Stimulated activated CD8-positive, alpha-beta memory T cell treated with anti-CD3 and anti-CD28 coated beads, Interleukin-7, amount 100 ng/mL, for 24 hours (primary cell): ENCODE data around the gene FAIM2.

ENCODE experiments used
- DNase-seq: peaks from one replicate; pipeline ENCODE4 v3.0.0-alpha.2; 2020; ENCODE audit warnings: low read depth

Gene FAIM2

GRCh38 chr12:49903700-49904423, at the start of gene FAIM2:
TSS of gene FAIM2 (minus strand) at chr12:49903900. CDS start at chr12:49903792, 108 bp downstream.
- no peak for DNase-seq

DNA sequence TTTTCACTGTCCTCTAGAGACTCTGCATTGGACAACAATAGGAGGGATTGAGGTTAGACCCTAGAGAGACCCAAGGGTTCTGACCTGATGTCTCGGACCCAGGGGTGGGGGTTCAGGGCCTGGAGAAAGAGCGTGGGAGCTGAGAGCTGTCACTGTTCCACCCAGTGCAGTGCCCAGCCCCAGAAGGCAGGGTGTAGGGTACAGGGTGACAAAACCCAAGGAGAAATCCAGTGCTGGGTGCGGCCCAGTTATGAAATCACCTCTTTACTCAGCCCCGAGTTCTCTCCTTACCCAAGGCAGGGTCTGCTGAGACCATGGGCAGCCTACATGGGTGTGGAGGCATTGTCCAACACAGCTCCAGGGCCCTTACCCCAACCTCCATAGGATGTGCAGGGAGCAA, 49.5 kb upstream of the FAIM2 start:
- no peak for DNase-seq

GRCh38 chr12:49952391-49953055, 48.8 kb upstream of the FAIM2 start:
- DNase-seq = no peak

DNA sequence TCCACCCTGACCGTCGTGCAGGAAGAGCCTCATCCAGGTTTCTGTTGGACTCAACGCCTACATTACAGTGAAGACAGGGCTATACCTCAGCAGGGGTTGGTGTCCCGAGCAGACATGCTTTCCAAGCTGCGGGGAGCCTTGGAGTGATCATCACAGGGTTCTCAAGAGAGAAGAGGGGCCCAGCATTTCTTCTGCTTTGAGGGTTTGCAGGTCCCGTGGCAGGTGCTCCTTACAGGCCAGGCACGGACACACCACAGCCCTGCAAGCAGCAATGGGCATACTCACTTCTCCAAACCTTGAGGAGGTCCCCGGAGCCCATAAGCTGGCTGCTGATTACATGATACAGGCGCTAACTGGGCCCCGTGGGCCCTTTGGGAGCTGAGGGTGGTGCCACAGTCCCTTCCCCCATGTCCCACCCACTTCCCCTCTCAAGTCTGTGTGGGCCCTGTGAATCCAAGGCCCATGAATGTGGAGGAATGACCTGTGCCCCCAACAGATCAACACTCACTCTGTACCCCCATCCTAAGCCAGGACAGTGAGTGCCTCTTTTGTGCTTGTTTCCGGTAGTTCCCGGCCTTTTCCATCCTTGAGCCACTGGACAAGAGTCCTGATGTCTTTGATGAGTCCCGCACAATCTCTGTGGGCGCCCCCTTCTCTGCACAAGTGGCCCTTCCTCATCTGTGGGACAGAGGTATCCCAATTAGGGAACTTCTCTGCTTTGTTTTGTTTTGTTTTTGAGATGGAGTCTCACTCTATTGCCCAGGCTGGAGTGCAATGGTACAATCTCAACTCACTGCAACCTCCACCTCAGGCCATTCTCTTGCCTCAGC, 47.9 kb upstream of the FAIM2 start:
- no peak for DNase-seq

DNA sequence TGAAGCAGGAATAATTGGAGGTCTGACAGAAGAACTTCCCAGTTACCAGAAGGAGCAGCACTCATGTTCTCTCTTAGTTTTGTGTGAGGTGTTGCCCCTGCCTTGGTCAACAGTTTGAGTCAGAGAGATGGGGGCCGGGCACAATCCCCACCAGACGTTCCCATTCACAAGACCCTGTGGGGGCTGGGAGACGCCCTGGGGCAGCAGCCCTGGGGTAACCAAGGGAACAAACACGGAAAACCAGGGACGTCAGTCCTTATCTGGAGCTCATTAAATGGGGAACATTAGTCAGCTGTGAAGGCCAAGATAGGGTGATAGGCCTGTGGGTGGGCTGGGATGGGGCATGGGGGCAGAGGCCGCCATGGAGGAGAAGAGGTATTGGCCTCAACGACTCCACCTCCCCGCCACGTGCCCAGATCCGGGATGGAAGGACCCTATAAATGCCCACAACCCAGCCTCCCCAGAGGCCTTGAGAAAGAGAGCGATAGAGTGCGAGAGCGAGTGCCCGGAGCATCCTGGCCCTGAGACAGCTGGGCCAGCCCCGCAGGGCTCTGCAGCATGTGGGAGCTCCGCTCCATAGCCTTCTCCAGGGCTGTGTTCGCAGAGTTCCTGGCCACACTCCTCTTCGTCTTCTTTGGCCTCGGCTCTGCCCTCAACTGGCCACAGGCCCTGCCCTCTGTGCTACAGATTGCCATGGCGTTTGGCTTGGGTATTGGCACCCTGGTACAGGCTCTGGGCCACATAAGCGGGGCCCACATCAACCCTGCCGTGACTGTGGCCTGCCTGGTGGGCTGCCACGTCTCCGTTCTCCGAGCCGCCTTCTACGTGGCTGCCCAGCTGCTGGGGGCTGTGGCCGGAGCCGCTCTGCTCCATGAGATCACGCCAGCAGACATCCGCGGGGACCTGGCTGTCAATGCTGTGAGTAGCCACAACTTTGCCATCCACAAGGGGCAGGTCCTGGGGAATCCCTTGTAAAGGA, 46.9 kb upstream of the FAIM2 start, which contains the start of gene AQP2:
TSS of gene AQP2 (plus strand) at position 465 of the 979 bp plus-strand sequence. CDS start at position 559, 94 bp downstream.
- no peak for DNase-seq

DNA sequence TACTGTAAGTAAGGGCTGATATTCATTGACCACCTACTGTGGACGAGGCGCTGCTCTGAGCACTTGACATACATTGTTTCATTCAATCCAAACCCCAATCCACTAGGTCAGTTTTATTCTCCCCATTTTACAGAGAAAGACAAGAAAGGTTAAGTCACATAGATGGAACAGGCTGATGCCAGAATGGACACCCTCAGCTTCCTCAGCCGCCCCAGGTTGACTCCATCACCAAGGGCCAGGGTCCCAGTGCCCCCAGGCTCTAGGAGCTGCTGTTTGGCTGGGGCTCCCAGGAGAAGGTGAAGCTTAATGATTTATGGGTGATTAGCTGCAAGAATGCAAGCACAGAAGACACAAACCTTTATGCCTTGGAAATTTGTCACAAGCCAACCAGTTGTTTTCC, 46.2 kb upstream of the FAIM2 start:
- no peak for DNase-seq

DNA sequence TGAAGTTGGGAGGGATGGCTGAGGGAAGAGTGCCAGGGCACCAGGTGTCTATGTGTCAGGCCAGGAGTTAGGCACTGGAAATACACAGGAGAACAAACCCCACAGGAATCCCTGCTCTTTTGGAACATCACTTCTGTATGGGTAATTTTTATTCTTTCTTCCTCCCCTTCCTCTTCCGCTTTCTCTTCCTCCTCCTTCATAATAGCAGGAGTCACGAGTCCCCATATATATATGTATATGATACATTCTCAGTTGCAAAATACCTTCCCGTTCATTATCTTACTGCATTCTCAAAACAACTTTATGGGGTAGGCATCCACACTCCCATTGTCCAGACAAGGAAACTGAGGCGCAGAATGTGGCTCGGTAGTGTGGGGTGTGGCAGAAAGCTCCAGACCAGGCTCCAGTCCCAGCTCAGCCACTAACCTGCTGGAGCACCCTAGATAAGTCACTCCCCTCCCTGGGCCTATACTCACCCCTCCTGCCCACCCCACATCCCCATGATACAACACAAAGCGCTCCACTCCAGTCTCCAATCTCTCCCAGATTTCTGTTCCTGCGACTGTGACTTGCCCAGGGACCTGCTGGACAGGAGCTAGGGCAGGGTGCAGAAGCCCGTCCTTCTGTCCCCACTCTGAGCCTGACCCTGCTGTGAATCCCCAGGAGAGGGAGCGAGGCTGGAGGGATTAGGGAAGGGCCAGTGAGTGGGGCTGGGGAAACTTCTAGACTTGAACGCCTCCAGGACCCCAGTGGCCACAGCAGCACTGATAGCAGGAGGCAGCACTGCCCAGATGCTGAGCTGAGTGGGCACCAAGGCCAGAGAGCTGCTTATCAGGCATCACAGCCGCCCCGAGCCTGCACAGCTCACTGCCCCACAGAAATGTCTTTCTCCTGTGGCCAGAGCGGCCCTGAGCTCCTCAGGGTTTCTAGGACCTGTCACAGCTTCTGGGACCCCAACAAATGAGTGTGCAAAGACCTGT, 45.5 kb upstream of the FAIM2 start:
- DNase-seq = no peak

DNA sequence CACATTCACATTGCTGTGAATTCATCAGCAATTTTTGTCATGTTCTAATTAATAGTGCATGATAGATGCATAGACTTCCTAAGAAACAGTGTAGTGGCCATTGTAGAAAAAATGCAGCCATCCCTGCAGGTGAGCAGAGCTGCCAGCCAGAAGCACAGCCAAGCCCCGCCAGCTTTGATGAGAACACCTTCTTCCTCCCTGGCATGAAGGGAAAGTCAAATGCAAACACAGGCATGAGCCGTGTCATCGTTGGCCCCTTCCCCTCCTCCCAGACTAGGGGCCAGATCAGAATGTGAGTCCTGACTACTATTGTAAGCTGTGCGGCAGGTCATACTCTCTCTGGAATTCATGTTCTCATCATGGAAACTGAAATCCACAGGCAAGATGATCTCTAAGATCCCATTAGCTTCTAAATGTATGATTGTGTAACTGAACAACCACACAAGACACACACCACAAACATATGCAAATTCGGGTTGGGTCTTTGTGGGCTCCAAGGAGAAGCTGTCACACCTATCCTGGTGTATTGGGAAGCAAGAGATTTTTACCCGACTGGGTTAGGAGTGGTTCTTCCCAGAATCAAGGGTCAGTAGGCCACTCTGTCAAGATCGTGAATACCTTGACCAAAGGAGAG, 44.0 kb upstream of the FAIM2 start:
- no peak for DNase-seq

GRCh38 chr12:49946497-49946896, 42.8 kb upstream of the FAIM2 start:
- DNase-seq = no peak

GRCh38 chr12:49946086-49946485, 42.4 kb upstream of the FAIM2 start:
- no peak for DNase-seq

DNA sequence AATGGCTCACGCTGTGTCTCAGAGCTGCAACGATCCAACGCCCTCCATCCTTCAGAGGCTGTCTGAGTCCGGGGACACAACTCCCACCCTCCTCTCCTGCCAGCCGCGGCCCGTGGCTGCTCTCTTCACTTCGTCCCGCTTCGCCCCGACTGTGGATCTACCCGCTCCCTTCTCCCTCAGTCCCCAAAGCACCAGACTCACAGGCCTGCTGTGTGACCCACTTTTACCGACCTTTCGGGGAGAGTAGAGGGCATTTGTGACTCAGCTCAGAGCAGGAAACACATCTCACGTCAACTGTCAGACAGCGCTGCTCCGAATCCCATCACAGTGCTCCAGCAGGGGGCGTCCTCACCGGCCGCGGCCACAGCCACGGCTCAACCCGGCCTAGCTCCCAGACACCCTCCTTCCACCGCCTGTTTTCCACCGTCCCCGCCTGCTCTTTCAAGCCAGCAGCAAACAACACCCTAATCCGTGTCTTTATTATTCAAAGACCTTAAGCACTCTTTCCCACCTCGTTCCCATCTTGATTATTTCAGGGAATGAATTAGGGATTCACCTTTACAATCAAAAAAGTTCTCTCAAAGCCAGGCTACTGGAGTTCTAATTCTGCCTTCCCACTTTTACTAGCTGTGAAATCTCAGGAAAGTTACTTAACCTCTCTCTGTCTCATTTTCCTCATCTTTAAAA, 41.8 kb upstream of the FAIM2 start:
- DNase-seq = peak; percentile 76

- no peak for DNase-seq
Observed at GRCh38 chr12:49944718-49945117, 41.0 kb upstream of the FAIM2 start.

- DNase-seq = no peak
Observed at GRCh38 chr12:49944046-49944445, 40.3 kb upstream of the FAIM2 start.

- DNase-seq = no peak
Observed at GRCh38 chr12:49943625-49943960, 39.9 kb upstream of the FAIM2 start.

GRCh38 chr12:49942921-49943624, 39.4 kb upstream of the FAIM2 start:
- no peak for DNase-seq

GRCh38 chr12:49942512-49942893, 38.8 kb upstream of the FAIM2 start:
- no peak for DNase-seq

DNA sequence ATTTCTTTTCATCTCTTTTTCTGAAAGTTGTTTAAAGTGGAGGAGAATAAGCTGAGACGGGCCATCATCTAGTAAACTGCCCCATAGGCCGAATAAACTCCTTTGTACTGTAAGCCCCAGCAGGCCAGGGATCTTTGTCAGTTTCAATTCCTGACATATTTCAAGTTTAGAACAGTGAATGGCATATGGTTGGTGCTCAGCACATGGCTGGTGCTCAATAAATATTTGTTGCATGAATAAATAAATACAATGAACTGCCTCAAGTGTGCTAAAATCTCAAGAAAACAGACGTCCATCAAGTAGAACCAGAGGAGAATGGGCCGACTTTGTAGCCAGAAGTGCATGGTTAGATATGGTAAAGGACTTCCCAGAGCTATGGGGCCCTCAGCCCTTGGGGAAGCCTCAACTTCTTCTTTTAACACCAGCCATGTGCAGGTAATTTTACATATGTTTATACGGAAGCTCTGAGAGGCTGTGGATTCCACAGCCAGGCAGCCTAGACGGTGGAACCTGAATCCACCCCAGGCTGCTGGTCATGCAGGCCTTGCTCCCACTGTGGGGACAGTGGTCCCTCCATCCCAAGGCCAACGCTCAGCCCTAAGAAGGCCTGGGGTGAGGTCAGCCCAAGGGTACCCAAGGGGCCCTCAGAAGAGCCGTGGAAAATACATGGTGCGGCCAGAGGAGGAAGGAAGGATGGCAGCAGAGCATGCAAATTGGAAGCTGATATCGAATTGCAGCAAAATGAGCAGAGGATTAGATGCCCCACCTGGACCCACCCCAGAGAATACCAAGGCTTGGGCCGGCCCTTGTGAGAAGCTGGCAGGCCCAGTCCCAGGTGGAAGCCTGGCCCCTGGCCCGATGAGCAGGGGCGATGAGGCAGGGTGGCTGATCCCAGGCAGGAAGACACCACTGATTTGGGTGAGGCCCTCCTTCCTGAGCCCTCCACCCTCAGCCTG, 38.1 kb upstream of the FAIM2 start:
- no peak for DNase-seq

- DNase-seq = no peak
Observed at GRCh38 chr12:49939707-49940106, 36.0 kb upstream of the FAIM2 start.
